A673 (cell line): ENCODE measurements around the gene PLCB2. TPM values are rescaled to one million over a fixed set of nuclear protein-coding genes. Genes with fewer than 3 reads are reported as not detected.
A peak's percentile ranks its signal among the peaks of the same experiment; 100 is the strongest.

Source experiments
- BruUV-seq: library from RNA; stranded (reverse); fragments of 400-500 nt; replicated peaks from 2 replicates; lab custom pipeline; 2021; lab: Mats Ljungman, UMichigan
- CTCF ChIA-PET: fragments of 300-600 bp; sonication (Branson Sonifier 250); formaldehyde crosslinking; loops from one replicate; lab custom pipeline; 2022; ENCODE audit warnings: antibody characterized with exemption; lab: Charles Lee
- POLR2A ChIA-PET: fragments of 300-600 bp; sonication (Branson Sonifier 250); formaldehyde crosslinking; loops from one replicate; lab custom pipeline; 2022; ENCODE audit warnings: antibody characterized with exemption; ENCODE audit not compliant: low non-redundant PET; lab: Charles Lee
- DNase-seq: peaks from one replicate; pipeline ENCODE4 v3.0.0-alpha.2; 2015; ENCODE audit warnings: low spot score
- H3K27ac ChIP-seq: fragments of 200-600 bp; sonication (generic); 2 replicates; pipeline ENCODE4 v1.5.1; 2016; ENCODE audit warnings: mixed run types, low read depth, mild to moderate bottlenecking, mixed read lengths, antibody characterized with exemption, low read length; ENCODE audit not compliant: poor library complexity, severe bottlenecking
- H3K27me3 ChIP-seq: fragments of 200-600 bp; sonication (generic); replicated peaks from 2 replicates; pipeline ENCODE4 v1.6.1; 2017; ENCODE audit warnings: mixed run types, low read depth, mild to moderate bottlenecking, mixed read lengths, antibody characterized with exemption, low read length; ENCODE audit not compliant: insufficient read depth, poor library complexity
- H3K36me3 ChIP-seq: fragments of 200-600 bp; sonication (generic); 2 replicates; pipeline ENCODE4 v1.6.1; 2016; ENCODE audit warnings: mixed run types, mild to moderate bottlenecking, mixed read lengths, antibody characterized with exemption, low read length; ENCODE audit not compliant: insufficient read depth, poor library complexity, severe bottlenecking
- H3K4me1 ChIP-seq: fragments of 200-600 bp; sonication (generic); 2 replicates; pipeline ENCODE4 v1.6.1; 2017; ENCODE audit warnings: mixed run types, mild to moderate bottlenecking, mixed read lengths, antibody characterized with exemption, low read length; ENCODE audit not compliant: insufficient read depth, poor library complexity, severe bottlenecking
- H3K4me3 ChIP-seq: fragments of 200-600 bp; sonication (generic); 2 replicates; pipeline ENCODE4 v1.5.1; 2016; ENCODE audit warnings: low read depth, mixed run types, mild to moderate bottlenecking, mixed read lengths, low read length; ENCODE audit not compliant: poor library complexity, severe bottlenecking
- H3K9me3 ChIP-seq: fragments of 200-600 bp; sonication (generic); 2 replicates; pipeline ENCODE4 v1.6.1; 2016; ENCODE audit warnings: mixed run types, low read depth, mild to moderate bottlenecking, mixed read lengths, antibody characterized with exemption, low read length; ENCODE audit not compliant: poor library complexity, severe bottlenecking
- EZH2 ChIP-seq: fragments of 200-600 bp; sonication (generic); IDR thresholded peaks from 2 replicates; pipeline ENCODE4 v1.6.1; 2017; ENCODE audit warnings: borderline replicate concordance, low read depth, mild to moderate bottlenecking, mixed read lengths, antibody characterized with exemption, low read length; ENCODE audit not compliant: poor library complexity, severe bottlenecking
- intact Hi-C: fragments of 100-400 bp; cut with micrococcal nuclease; formaldehyde crosslinking; loops from one replicate; pipeline ENCODE4 v1.10.0; 2022; ENCODE audit not compliant: unreplicated experiment
- total RNA-seq: library from RNA; stranded (reverse); gene quantifications from 2 replicates; pipeline ENCODE4 v1.2.3, GENCODE V29; 2021
- TF ChIP-seq, protein P1 (sequence below): fragments of 300-800, 200-600 bp; sonication (generic); conservative IDR thresholded peaks from 2 replicates; pipeline ENCODE4 v1.5.1; 2017; ENCODE audit warnings: low read depth, mild to moderate bottlenecking, antibody characterized with exemption, low read length, moderate library complexity, mixed read lengths

The PLCB2 gene
- total RNA-seq, 1 experiment from 2014 or later, result 5.6 TPM

DNA sequence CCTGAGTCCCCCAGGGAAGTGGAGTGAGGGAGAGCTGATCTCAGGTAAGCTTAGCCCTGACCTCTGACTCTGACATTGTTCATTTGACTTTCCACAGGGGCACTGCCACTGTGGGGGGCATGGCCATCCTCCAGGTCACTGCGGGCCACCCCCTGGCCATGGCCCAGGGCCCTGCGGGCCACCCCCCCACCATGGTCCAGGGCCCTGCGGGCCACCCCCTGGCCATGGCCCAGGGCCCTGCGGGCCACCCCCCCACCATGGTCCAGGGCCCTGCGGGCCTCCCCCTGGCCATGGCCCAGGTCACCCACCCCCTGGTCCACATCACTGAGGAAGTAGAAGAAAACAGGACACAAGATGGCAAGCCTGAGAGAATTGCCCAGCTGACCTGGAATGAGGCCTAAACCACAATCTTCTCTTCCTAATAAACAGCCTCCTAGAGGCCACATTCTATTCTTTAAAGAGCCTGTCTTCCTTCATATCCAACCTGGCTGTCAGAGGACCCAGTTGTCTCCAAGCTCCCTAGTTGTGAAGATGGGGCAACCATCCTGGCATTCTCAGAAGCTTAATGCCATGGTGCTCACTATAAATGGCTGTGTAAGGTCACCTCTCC lies 48.3 kb upstream of the PLCB2 start:
- CTCF ChIA-PET, result interaction anchor here (1.5 to 2.3 kb wide), 2 partner anchors 12 kb away, joined by 4 to 9 read pairs; no protein-coding TSS in a partner anchor
- Histone ChIP-seq H3K4me1 (peaks cover 22% of the 10 kb centered on the region), H3K36me3 (no peaks in the 10 kb centered on the region), H3K9me3 (no peaks in the 10 kb centered on the region), H3K27ac (no peak overlapping the region), H3K27me3 (no peaks in the 10 kb centered on the region), H3K4me3 (no peak overlapping the region)
- POLR2A ChIA-PET, result no interaction called here
- no peak for TF ChIP-seq EZH2
- TF ChIP-seq, protein P1, sequence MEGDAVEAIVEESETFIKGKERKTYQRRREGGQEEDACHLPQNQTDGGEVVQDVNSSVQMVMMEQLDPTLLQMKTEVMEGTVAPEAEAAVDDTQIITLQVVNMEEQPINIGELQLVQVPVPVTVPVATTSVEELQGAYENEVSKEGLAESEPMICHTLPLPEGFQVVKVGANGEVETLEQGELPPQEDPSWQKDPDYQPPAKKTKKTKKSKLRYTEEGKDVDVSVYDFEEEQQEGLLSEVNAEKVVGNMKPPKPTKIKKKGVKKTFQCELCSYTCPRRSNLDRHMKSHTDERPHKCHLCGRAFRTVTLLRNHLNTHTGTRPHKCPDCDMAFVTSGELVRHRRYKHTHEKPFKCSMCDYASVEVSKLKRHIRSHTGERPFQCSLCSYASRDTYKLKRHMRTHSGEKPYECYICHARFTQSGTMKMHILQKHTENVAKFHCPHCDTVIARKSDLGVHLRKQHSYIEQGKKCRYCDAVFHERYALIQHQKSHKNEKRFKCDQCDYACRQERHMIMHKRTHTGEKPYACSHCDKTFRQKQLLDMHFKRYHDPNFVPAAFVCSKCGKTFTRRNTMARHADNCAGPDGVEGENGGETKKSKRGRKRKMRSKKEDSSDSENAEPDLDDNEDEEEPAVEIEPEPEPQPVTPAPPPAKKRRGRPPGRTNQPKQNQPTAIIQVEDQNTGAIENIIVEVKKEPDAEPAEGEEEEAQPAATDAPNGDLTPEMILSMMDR, result no peak
- intact Hi-C loops, result no loop called here
- no peak for DNase-seq
- BruUV-seq, result no TSS peak

DNA sequence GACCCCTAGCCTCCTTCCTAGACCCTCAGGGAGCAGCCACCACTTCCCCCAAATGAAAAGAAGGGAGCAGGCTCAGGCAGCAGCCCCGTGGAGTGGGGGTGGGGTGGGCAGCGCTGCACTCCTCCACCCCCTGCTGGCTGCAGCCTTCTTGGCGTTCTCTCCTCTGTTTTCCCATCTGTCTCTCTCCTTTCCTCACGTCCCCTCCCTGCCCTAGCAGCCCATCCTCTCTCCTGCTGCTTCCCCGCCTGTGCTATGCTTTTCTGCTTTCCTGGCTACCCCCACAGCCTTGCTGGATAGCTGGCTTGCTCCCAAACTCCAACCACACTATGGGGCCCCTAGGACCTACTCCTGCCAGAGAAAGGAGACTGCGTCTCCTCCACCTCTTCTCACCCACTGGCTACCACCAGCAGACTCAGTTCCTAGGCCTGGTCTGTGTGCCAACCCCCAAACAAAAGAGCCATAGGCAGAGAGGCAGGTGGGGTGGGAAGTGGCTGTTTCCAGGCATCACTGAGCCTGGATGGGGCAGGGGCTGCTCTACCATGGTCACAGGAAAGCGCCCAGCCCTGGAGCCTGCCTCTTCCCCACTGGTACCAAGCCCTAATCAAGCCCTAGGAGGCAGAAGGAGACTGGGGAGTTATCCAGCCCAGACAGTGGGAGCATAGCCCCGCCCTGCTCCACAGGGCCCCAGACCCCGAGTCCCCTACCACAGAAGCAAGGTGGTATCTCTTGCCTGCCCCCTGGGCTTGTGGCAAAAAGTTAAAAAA lies 46.9 kb upstream of the PLCB2 start:
- Histone ChIP-seq H3K27me3 (no peaks in the 10 kb centered on the region), H3K9me3 (no peaks in the 10 kb centered on the region), H3K27ac (no peak overlapping the region), H3K4me3 (no peak overlapping the region), H3K36me3 (no peaks in the 10 kb centered on the region), H3K4me1 (peaks cover 22% of the 10 kb centered on the region)
- intact Hi-C loops, result no loop called here
- TF ChIP-seq EZH2, result no peak
- TF ChIP-seq, protein P1, result peak; percentile 46
- POLR2A ChIA-PET, result no interaction called here
- CTCF ChIA-PET, result interaction anchor here (1.2 to 1.5 kb wide), 3 partner anchors 10 to 12 kb away, joined by 4 to 5 read pairs (median 4); no protein-coding TSS in a partner anchor
- DNase-seq, result peak; percentile 73
- BruUV-seq, result no TSS peak

DNA sequence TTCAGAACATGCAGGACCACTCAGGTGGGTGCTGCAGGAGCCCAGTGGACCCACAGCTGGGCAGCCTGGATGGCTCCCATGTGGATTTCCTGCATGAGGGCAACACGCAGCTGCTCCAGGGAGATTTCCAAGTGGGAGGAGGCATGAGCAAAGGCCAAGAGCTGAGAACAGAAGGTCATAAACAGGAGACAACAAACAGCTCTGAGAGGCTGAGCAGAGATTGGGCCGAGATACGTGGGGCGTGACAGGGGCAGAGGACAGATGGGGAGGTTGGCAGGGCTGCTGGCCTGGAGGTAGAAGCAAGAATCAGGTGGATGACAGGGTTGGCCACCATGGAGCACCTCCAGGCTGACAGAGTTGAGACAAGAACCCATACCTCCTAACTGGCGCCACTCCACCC lies 46.0 kb upstream of the PLCB2 start:
- no peak overlapping the region for H3K4me3 ChIP-seq
- H3K4me1 ChIP-seq, result peaks cover 19% of the 10 kb centered on the region
- no peaks in the 10 kb centered on the region for H3K36me3 ChIP-seq
- intact Hi-C loops, result no loop called here
- ChIA-PET CTCF (interaction anchor here (1.2 kb wide), 2 partner anchors 9 to 13 kb away, joined by 4 to 5 read pairs; no protein-coding TSS in a partner anchor), POLR2A (no interaction called here)
- H3K9me3 ChIP-seq, result no peaks in the 10 kb centered on the region
- no TSS peak for BruUV-seq
- TF ChIP-seq, protein P1, result no peak
- TF ChIP-seq EZH2, result no peak
- H3K27ac ChIP-seq, result no peak overlapping the region
- no peak for DNase-seq
- no peaks in the 10 kb centered on the region for H3K27me3 ChIP-seq
